ENCODE results near the gene NUP43. TPM values are rescaled to one million over a fixed set of nuclear protein-coding genes. Genes with fewer than 3 reads are reported as not detected.

NUP43 gene, protein sequence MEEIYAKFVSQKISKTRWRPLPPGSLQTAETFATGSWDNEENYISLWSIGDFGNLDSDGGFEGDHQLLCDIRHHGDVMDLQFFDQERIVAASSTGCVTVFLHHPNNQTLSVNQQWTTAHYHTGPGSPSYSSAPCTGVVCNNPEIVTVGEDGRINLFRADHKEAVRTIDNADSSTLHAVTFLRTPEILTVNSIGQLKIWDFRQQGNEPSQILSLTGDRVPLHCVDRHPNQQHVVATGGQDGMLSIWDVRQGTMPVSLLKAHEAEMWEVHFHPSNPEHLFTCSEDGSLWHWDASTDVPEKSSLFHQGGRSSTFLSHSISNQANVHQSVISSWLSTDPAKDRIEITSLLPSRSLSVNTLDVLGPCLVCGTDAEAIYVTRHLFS
- 10 to 100 TPM; 20.2 to 71.2 (median 48.3) TPM for total RNA-seq

DNA sequence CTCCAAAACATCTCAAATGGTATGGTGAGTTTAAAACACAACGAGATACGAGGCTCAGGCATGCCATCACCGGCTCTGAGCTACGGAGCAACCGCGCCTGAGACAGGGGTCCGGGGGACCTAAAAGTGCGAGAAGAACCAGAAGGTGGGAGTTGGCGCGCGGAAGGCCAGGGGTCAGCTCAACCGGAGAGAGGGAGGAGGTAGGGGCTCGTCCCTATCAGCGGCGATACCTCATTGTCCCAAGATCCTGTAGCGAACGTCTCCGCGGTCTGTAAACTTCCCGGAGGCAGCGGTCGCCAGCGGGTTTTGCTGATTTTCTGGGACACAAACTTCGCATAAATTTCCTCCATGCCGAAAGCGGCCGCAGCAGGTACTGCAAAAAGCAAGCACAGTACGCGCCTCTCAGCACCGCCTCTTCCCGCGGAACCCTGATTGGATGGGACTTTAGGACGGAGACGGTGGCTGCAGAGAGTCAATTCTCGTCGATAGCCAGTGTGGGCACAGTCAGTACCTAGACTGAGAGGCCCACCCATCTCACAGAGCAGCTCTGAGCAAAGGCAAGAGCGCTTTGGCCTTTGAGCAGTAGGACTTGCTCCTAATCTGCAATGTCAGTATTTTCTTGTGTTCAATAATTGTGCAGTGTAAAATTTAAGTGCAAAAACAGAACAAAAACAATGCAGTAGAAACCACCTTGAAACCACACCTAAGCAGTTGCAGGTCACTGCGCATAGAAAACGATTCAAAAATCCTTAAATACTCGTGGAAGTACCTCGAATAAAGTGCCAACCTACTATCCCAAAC lies at the start of gene NUP43:
TSS of gene NUP43 (minus strand) at position 383 of the 800 bp plus-strand sequence. CDS start at position 349, 34 bp downstream.
- peaks cover 0 to 6% of the 10 kb centered on the region in 2 donors for H3K4me1 ChIP-seq
- H3K36me3 ChIP-seq, result no peaks in the 10 kb centered on the region
- H3K9me3 ChIP-seq, result no peaks in the 10 kb centered on the region
- peak within 1 kb of the TSS; percentile 66 to 82 for H3K4me3 ChIP-seq
- TF ChIP-seq POLR2A (IDR thresholded peaks at IDR 0.05), result peak in 1 of 2 donors; percentile 35
- TF ChIP-seq, protein P1, sequence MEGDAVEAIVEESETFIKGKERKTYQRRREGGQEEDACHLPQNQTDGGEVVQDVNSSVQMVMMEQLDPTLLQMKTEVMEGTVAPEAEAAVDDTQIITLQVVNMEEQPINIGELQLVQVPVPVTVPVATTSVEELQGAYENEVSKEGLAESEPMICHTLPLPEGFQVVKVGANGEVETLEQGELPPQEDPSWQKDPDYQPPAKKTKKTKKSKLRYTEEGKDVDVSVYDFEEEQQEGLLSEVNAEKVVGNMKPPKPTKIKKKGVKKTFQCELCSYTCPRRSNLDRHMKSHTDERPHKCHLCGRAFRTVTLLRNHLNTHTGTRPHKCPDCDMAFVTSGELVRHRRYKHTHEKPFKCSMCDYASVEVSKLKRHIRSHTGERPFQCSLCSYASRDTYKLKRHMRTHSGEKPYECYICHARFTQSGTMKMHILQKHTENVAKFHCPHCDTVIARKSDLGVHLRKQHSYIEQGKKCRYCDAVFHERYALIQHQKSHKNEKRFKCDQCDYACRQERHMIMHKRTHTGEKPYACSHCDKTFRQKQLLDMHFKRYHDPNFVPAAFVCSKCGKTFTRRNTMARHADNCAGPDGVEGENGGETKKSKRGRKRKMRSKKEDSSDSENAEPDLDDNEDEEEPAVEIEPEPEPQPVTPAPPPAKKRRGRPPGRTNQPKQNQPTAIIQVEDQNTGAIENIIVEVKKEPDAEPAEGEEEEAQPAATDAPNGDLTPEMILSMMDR (IDR thresholded peaks at IDR 0.05), result peak; percentile 53 to 81 (median 64)
- DNase-seq, result peak; percentile 91 to 92
- H3K27me3 ChIP-seq, result no peaks in the 10 kb centered on the region
- intact Hi-C loops (cut with DNase I; ENCODE audit: low total_unique reads), result no loop called here
- H3K27ac ChIP-seq, result peak within 1 kb of the TSS; percentile 70 to 78

DNA sequence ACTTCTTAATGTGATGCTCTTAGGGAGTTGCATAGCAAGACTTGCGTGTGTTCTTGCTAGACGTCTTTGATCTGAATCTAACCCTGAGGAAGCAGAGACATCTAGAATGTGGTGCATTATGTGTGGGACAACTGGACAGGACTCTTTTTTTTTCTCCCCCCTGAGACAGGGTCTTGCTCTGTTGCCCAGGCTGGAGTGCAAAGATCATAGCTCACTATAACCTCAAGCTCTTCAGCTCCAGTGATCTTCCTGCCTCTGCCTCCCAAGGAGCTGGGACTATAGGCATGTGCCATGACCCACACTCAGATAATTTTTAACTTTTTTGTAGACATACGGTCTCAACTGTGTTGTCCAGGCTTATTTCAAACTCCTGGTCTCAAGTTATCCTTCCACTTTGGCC lies 37.2 kb upstream of the NUP43 start:
- no peaks in the 10 kb centered on the region for H3K36me3 ChIP-seq
- intact Hi-C loops (cut with DNase I; ENCODE audit: low total_unique reads), result no loop called here
- TF ChIP-seq POLR2A (IDR thresholded peaks at IDR 0.05), result no peak
- TF ChIP-seq, protein P1 (IDR thresholded peaks at IDR 0.05), result no peak
- no peak overlapping the region for H3K27ac ChIP-seq
- DNase-seq, result no peak
- no peaks in the 10 kb centered on the region for H3K27me3 ChIP-seq
- no peaks in the 10 kb centered on the region for H3K9me3 ChIP-seq
- no peak overlapping the region for H3K4me3 ChIP-seq
- H3K4me1 ChIP-seq, result no peaks in the 10 kb centered on the region

DNA sequence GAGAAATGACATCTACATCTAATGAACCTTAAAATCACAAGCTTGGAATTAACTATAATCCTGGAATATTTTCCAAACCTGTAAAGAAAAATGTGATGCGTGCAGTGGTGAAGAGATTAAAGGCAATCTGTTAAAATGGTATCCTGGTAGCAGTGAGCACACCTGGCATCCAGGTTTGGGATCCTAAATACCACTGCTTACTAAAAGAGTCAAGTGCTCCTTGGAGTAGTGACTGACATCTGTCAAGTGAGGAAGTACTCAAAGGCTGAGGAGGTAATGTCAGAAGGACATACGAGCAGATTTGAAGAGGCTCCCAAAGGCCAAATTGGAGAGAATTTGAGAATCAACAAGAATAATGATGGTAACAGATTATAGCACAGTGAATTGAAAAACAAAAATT lies 36.0 kb upstream of the NUP43 start:
- no peak overlapping the region for H3K4me3 ChIP-seq
- H3K36me3 ChIP-seq, result no peaks in the 10 kb centered on the region
- H3K27me3 ChIP-seq, result no peaks in the 10 kb centered on the region
- TF ChIP-seq, protein P1 (IDR thresholded peaks at IDR 0.05), result no peak
- TF ChIP-seq POLR2A (IDR thresholded peaks at IDR 0.05), result no peak
- DNase-seq, result no peak
- no peak overlapping the region for H3K27ac ChIP-seq
- intact Hi-C loops (cut with DNase I; ENCODE audit: low total_unique reads), result no loop called here
- H3K4me1 ChIP-seq, result no peaks in the 10 kb centered on the region
- no peaks in the 10 kb centered on the region for H3K9me3 ChIP-seq

DNA sequence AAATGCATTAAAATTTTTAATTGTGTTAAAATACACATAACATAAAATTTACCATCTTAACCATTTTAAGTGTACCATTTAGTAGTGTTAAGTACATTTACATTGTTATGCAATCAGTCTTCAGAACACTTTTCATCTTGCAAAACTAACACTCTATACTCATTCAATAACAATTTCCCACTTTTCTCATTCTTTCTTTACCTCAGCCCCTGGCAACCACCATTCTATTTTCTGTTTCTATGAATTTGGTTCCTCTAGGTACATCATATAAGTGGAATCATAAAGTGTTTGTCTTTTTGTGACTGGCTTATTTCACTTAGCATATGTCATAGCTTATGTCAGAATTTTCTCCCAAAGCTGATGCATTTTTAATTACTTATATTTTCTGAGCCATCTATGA lies 35.4 kb upstream of the NUP43 start:
- no peak overlapping the region for H3K27ac ChIP-seq
- no peak overlapping the region for H3K4me3 ChIP-seq
- H3K36me3 ChIP-seq, result no peaks in the 10 kb centered on the region
- no peaks in the 10 kb centered on the region for H3K4me1 ChIP-seq
- no peaks in the 10 kb centered on the region for H3K9me3 ChIP-seq
- DNase-seq, result no peak
- intact Hi-C loops (cut with DNase I; ENCODE audit: low total_unique reads), result no loop called here
- no peaks in the 10 kb centered on the region for H3K27me3 ChIP-seq
- TF ChIP-seq, protein P1 (IDR thresholded peaks at IDR 0.05), result no peak
- TF ChIP-seq POLR2A (IDR thresholded peaks at IDR 0.05), result no peak

DNA sequence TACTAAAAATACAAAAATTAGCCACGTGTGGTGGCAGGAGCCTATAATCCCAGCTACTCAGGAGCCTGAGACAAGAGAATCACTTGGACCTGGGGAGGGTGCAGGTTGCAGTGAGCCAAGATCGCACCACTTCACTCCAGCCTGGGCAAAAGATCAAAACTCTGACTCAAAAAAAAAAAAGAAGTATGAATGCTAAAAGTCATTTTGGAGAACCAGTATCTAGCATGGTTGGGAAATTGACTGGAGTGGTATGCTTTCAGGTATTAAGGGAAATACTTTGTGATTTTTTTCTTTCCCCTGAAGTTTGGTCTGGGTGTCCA lies 33.3 kb upstream of the NUP43 start:
- H3K36me3 ChIP-seq, result no peaks in the 10 kb centered on the region
- H3K9me3 ChIP-seq, result no peaks in the 10 kb centered on the region
- no peaks in the 10 kb centered on the region for H3K4me1 ChIP-seq
- H3K27me3 ChIP-seq, result no peaks in the 10 kb centered on the region
- no peak for DNase-seq
- H3K4me3 ChIP-seq, result no peak overlapping the region
- H3K27ac ChIP-seq, result no peak overlapping the region
- intact Hi-C loops (cut with DNase I; ENCODE audit: low total_unique reads), result no loop called here
- no peak for TF ChIP-seq POLR2A (IDR thresholded peaks at IDR 0.05)
- TF ChIP-seq, protein P1 (IDR thresholded peaks at IDR 0.05), result no peak

Data from uterus (tissue), 4 donors.